NCI-H345 treated with DMSO at 0.1 percent for 48 hours (cell line): ENCODE results near the gene MRPL37.
"Not testable (repeated sequence)": the region's sequence is repeated elsewhere in the genome, so short reads cannot be mapped to it uniquely, and the experiment has no call there.

Experiments
- DNase-seq: peaks from one replicate; lab custom pipeline; 2025; ENCODE audit not compliant: unreplicated experiment; lab: John Stamatoyannopoulos, UW

The MRPL37 gene

DNA sequence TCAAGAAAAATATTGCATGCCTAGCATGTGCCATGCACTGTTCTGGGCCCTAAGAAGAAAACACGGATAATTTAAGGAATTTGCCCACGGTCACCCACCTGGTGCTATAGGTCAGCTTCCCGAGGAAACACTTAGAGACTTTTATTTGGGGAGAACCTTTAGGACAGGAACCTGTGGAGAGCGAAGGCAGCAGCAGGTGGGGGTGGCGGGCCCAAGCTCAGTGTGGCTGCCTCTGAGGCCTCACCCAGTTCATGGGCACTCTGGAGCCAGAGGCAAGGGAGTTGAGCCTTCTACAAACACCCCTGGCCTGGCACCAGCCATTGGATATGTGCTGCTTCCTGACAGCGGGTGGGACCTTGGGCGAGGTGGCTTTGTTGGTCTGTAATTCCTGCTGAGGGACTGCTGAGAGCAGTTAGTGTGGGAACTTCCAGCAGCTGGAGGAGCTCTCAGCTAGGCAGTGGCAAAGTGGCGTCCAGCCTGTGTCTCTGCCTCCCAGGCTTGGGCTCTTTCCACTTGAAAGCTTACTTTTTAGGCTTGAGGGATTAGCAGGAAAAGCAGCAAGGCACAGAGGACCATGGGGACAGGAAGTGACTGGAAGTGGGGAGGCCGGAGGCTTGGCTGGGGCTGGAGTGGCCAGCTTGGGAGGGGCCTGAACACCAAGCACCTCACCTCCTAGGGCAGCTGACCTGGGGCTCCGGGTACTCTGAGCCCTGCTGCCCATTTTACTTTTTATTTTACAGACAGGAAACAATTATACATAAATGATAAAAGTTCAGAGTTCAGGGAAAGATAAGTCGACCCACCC, 19.1 kb downstream of the MRPL37 start:
- no peak for DNase-seq

- DNase-seq: no peak
These were observed 19.7 kb downstream of the MRPL37 start for GRCh38 chr1:54219688-54220003.

- no peak for DNase-seq
These were observed 20.2 kb downstream of the MRPL37 start for GRCh38 chr1:54220004-54220811.

GRCh38 chr1:54221113-54221834, 21.3 kb downstream of the MRPL37 start:
- DNase-seq: no peak

DNA sequence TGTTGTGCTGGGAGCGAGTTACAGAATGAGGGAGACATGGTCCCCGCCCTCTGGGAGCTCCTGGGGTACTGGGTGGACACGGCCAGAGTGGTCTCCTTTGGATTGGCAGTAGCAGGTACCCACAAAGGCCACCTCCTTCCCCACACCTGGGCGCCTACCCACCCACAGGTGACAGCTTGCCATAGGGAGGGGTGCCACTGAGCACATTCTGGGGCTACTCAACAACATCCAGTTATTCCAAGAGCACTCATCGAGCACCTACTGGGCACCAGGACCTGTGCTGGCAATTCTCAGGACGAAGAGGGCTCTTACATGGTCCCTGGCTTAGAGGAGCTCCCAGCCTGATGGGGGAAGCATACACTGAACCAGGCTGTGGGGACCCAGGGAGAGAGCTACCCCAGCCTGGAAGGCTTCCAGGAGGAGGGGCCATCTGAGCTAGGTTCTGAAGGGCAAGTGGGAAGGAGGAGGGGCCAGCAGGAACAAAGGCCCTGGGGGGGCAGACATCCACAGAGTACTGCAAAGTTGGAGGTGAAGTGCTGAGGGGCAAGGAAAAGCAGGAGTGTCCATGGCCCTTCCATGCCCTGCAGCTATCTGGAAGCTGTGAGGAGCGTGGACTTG, 22.0 kb downstream of the MRPL37 start:
- DNase-seq: no peak

GRCh38 chr1:54222711-54223110, 22.7 kb downstream of the MRPL37 start:
- no peak for DNase-seq

DNA sequence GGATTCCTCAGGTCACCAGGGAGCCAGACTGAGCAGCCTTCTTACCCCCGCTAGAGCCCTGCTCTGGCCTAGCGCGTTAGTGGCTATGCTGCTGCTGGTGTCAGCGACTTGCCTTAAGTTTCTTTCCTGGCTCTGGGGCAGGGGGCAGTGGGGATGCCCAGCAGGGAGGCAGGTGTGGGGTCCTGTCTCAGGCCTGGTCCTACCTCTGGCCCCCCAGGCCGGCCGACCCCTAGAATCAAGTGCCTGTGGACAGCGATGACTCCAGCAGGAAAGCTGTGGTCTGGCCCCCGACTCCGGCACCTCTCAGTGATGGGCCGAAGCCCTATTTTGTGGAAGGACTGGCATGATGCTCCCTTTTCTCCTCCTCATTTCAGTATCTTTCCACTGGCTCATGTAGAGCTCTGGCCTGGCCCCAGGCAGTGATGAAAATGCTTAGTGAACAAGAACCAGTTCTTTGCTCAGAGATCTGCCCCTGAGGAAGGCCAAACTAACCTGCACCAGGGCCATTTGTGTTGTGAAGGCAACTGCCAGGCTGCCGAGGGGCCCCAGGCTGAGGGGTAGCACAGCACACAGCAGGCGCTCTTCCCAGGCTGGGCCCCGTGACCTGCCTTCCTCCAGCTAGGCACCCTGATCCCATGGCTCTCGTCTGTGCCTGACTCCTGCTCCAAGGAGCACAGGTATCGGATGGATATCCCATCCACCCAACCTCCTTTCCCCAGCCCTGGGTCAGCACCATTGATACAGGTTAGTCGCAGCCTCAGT, 23.7 kb downstream of the MRPL37 start:
- DNase-seq: no peak

DNA sequence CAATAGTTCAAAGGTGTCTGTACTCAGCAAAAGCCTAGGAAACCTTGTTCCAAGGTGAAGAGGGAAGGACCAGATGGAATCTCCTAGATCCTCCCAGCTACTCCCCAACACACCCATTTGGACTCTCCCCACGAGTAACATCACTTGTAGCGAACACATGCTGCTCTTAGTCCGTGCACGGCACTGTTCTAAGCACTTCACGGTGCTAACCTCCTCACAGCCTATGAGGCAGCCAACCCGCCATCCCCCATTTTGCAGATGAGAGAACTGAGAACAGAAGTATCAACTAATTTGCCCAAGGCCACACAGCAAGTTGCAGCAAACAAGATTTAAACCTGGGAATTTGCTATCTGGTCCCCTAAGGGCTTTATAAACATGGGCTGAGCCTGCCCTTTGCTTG, 24.3 kb downstream of the MRPL37 start:
- no peak for DNase-seq

DNA sequence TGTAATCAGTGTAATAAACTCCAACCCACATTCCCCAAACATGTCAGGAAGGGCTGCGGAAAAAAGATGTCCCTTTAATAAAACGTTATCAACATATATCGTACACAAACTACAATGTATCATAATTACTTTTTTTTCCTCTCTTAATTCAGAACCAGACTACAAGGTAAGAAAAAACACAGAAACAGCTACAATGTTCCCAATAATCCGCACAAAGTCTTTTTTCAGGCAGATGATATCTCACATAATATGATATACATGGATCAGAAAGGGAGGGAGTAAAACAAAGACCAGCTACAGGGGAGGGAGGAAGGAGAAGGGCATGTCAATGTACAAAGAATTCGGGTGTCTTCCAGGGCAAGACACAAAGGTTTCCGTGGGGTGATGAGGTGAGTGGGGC, 25.4 kb downstream of the MRPL37 start:
- no peak for DNase-seq

DNA sequence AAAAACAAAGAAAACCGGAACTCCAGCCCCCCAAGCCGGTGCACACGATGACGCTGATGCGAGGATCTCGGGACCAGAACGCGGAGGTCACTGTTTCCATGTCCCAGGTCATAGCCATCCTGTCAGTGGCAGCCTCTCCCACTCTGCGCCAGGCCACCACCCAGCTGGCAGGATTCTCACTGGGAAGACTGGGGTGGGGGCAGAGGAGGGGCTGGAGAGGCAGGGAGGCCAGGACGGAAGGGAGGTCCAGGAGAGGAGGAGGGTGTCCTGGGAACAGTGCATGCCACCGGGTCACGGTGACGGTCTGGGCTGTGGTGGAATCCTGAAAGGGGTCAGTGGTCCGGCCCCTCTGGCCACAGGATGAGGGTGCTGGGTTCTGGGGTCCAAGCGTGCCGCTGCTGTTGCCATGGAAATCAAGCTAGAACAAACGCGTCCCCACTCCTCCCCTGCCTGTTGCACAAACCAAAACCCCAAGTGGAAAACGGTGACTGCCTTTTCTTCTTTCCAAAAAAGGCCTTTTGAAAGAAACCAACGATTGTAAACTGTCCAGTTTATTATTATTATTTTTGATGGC, 26.1 kb downstream of the MRPL37 start:
- no peak for DNase-seq

DNA sequence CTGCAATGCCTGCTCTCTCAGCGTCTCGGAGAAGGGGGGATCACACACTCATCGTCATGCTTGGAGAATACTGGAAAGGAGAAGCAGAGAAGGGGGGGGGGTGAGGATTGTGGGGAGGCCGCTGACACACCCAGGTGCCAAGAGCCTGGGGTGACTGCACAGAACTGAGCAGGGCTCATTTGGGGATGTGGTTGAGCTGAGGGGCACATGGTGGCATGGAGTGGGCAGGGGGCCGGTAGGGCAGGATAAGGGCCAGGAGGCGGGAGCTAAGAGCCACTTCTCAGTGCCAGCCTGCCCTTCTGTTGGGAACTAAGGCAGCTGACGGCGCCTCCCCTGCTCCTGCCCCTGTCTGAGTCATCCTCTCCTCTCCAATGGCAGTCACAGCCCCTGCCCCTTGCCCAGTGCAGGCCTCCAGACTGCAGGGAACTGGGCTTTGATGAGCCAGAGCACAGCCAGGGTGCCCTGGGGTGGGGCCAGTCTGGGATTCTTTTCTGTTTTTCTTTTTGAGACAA, 27.2 kb downstream of the MRPL37 start:
- no peak for DNase-seq

DNA sequence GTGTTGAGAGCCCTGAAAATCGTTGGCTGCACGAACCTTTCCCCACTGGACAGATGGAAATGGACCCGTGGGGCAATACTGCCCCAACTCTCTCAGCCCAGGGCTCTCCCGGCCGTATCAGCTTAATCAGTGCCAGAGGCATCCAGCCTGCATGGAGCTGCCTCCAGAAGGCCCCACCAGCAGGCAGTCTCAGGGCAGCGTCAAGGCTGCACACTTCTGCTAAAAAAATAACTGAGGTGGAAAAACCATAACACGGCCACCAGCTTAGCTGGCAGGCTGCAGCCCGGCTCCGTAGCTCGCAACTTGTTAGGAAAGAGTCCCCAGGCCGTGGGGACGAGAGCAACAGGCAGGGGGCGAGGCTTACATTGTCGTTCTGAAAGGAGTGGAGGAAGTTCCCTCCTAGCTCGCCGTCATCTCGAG, 27.9 kb downstream of the MRPL37 start:
- no peak for DNase-seq

GRCh38 chr1:54228638-54229079, 28.7 kb downstream of the MRPL37 start:
- no peak for DNase-seq

- no peak for DNase-seq
These were observed 29.4 kb downstream of the MRPL37 start for GRCh38 chr1:54229281-54229891.

DNA sequence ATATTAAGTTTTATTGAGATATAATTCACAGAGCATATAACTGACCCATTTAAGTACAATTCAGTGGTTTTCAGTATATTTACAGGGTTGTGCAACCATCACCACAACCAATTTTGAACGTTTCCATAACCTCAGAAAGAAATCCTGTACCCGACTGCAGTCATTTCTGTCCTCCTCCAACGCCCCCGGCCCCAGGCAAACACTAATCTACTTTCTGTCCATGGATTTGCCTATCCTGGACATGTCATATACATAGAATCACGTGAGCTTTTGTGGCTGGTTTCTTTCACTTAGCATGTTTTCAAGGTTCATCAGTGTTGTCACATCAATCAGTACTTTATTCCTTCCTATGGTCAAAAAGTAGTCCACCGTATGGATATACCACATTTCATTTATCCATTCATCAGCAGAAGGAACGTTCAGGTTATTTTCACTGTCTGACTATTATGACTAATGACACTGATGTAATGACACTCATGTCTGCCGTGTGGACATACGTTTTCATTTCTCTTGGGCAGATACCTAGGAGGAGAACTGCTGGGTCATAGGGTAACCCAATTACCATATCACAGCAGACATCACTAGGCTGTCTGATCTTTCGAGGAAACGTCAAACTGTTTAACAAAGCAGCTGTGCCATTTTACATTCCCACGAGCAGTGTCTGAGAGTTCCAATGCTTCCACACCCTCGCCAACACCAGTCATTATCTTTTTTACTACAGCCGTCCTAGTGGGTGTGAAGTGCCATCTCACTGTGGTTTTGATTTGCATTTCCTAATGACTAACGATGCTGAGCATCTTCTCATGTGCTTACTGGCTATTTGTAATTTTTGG, 30.8 kb downstream of the MRPL37 start:
- DNase-seq: no peak

- DNase-seq: not testable (repeated sequence)
These were observed 33.2 kb downstream of the MRPL37 start for GRCh38 chr1:54233196-54233595.

- DNase-seq: no peak
These were observed 34.3 kb downstream of the MRPL37 start for GRCh38 chr1:54234284-54234683.

- no peak for DNase-seq
These were observed 37.6 kb downstream of the MRPL37 start for GRCh38 chr1:54237586-54237985.
